Osteoblast (primary cell): Measurements from ENCODE around the gene COL6A3. TPM values are rescaled to one million over a fixed set of nuclear protein-coding genes. Genes with fewer than 3 reads are reported as not detected.

ENCODE experiments used
- DNase-seq: peaks from one replicate; pipeline ENCODE4 v3.0.0; 2011; ENCODE audit warnings: low spot score, mixed read lengths; ENCODE audit not compliant: insufficient read length; ENCODE audit errors: missing footprints
- H2AFZ ChIP-seq: 2 replicates; pipeline ENCODE4 v1.6.0; 2011; ENCODE audit warnings: mild to moderate bottlenecking, low read length
- H3K27ac ChIP-seq: 2 replicates; pipeline ENCODE4 v1.5.1; 2011; ENCODE audit warnings: mild to moderate bottlenecking, low read depth, low read length, moderate library complexity
- H3K27me3 ChIP-seq: 2 replicates; pipeline ENCODE4 v1.6.0; 2012; ENCODE audit warnings: mild to moderate bottlenecking, control low read depth, inconsistent platforms, low read length, moderate library complexity; ENCODE audit not compliant: insufficient read depth
- H3K36me3 ChIP-seq: 2 replicates; pipeline ENCODE4 v1.5.1; 2011; ENCODE audit warnings: mild to moderate bottlenecking, low read length, control low read depth, moderate library complexity; ENCODE audit not compliant: insufficient read depth
- H3K4me1 ChIP-seq: 2 replicates; pipeline ENCODE4 v1.5.1; 2011; ENCODE audit warnings: mild to moderate bottlenecking, low read length, control low read depth, moderate library complexity; ENCODE audit not compliant: insufficient read depth
- H3K4me2 ChIP-seq: 2 replicates; pipeline ENCODE4 v1.6.0; 2011; ENCODE audit warnings: mild to moderate bottlenecking, low read length; ENCODE audit not compliant: insufficient read depth
- H3K4me3 ChIP-seq: fragments of 200-600 bp; sonication (generic); 3 replicates; pipeline ENCODE4 v1.5.1; 2012; ENCODE audit warnings: mild to moderate bottlenecking, low read length, inconsistent platforms; ENCODE audit not compliant: insufficient read depth
- H3K79me2 ChIP-seq: 2 replicates; pipeline ENCODE4 v1.6.0; 2012; ENCODE audit warnings: mild to moderate bottlenecking, low read length, control low read depth, inconsistent platforms; ENCODE audit not compliant: insufficient read depth
- H3K9me3 ChIP-seq: 2 replicates; pipeline ENCODE4 v1.5.1; 2011; ENCODE audit warnings: low read depth, low read length, control low read depth
- H4K20me1 ChIP-seq: 2 replicates; pipeline ENCODE4 v1.6.0; 2012; ENCODE audit warnings: mild to moderate bottlenecking, low read length, control low read depth; ENCODE audit not compliant: insufficient read depth
- CTCF ChIP-seq: IDR thresholded peaks from 2 replicates; pipeline ENCODE4 v1.5.1; 2011; ENCODE audit warnings: mild to moderate bottlenecking, low read depth, low read length, moderate library complexity; ENCODE audit errors: extremely low read depth
- total RNA-seq: library from RNA; depleted of rRNA; stranded (reverse); fragments of >200 nt; gene quantifications from 2 replicates; pipeline ENCODE4 v1.2.3, GENCODE V29; 2012

COL6A3 gene
- total RNA-seq, 1 donor: 4,017 TPM

DNA sequence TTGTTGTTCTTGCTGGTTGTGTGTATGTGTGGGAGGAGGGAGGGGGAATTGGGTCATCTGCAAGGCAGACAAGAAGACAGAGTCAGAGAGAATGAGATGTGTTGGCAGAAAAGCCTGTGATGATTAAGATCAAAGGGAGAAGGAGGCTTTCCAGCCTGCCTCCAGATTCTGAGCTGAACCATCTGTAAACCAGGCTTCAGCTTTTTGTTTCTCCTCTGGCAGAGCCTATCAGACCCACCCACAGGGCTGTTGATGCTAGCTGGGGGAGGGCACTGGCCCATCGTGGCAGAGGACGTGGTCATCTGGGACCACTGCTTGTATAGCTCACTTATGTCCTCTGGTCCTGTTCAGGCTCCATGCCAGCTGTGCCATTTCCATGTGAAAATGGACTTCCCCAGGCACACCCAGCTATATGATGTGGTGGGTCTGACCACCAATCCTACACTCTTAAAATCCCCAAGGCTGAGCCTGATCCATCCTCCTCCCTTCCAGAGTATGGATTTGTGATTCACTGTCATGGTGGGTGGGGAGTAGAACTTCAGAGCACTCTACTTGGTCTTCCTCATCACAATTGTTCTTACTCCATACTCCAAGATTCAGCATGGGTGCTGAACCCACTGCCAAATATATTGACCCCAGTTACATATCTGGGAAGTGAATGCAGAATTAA, 27.8 kb upstream of the COL6A3 start:
- DNase-seq: peak; percentile 93
- peak overlapping the region; percentile 93 for H3K27ac ChIP-seq
- no peaks in the 10 kb centered on the region for H4K20me1 ChIP-seq
- peaks cover 29% of the 10 kb centered on the region for H3K4me1 ChIP-seq
- no peak overlapping the region for H3K4me3 ChIP-seq
- no peaks in the 10 kb centered on the region for H3K36me3 ChIP-seq
- H3K79me2 ChIP-seq: no peaks in the 10 kb centered on the region
- H3K27me3 ChIP-seq: no peaks in the 10 kb centered on the region
- peak overlapping the region; percentile 68 for H3K4me2 ChIP-seq
- TF ChIP-seq CTCF: no peak
- H3K9me3 ChIP-seq: no peaks in the 10 kb centered on the region
- peak overlapping the region; percentile 25 for H2AFZ ChIP-seq

DNA sequence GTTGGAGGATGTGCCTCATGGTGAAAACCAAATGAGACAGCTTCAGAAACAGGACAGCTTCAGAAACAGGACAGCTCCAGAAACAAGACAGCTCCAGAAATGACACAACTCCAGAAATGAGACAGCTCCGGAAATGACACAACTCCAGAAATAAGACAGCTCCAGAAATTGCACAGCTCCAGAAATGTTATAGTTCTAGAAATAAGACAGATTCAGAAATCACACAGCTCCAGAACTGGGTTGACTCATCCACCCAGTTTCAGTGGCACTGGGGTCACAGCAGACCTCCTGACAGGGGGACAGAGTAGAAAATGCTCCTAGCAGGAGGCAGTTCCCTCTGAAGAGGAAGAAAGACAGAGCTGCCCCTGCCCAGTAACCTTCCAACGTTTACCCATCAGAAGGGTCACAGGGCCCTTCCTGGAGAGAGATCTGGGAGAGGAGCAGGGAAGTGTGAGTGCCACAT, 26.9 kb upstream of the COL6A3 start:
- Histone ChIP-seq H3K4me1 (peaks cover 37% of the 10 kb centered on the region), H4K20me1 (no peaks in the 10 kb centered on the region), H3K4me3 (no peak overlapping the region), H3K4me2 (peak overlapping the region; percentile 68), H3K9me3 (no peaks in the 10 kb centered on the region), H3K27ac (peak overlapping the region; percentile 93), H3K79me2 (no peaks in the 10 kb centered on the region), H2AFZ (peak overlapping the region; percentile 52), H3K36me3 (no peaks in the 10 kb centered on the region), H3K27me3 (no peaks in the 10 kb centered on the region)
- TF ChIP-seq CTCF: no peak
- no peak for DNase-seq

GRCh38 chr2:237438080-237438940, 24.3 kb upstream of the COL6A3 start:
- Histone ChIP-seq H3K4me3 (no peak overlapping the region), H4K20me1 (no peaks in the 10 kb centered on the region), H3K27ac (peak overlapping the region; percentile 100), H3K4me1 (peaks cover 62% of the 10 kb centered on the region), H3K79me2 (no peaks in the 10 kb centered on the region), H2AFZ (peak overlapping the region; percentile 37), H3K36me3 (no peaks in the 10 kb centered on the region), H3K4me2 (no peak overlapping the region), H3K27me3 (no peaks in the 10 kb centered on the region), H3K9me3 (no peaks in the 10 kb centered on the region)
- DNase-seq: no peak
- TF ChIP-seq CTCF: peak; percentile 37

DNA sequence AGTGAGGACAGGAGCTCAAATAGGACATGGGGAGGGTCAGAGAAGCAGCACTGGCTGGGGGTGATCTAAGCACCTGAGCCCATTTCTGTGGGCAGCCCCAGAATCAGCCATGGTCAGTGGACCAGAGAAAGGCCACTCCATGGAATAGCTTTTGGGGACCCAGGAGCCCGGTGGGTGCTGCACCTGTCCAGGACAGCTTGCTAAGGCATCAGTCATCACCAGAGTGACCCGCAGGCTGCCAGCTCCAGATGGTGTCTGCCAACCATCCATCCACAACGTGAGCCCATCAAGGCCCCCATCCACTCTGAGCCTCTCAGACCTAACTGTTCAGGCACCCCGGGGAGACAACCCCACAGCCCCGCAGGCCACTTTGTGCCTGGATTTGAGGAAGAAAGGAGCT, 23.6 kb upstream of the COL6A3 start:
- Histone ChIP-seq H3K4me2 (no peak overlapping the region), H3K4me1 (peaks cover 68% of the 10 kb centered on the region), H4K20me1 (no peaks in the 10 kb centered on the region), H2AFZ (peak overlapping the region; percentile 16), H3K36me3 (no peaks in the 10 kb centered on the region), H3K9me3 (no peaks in the 10 kb centered on the region), H3K4me3 (no peak overlapping the region), H3K27ac (peak overlapping the region; percentile 100), H3K79me2 (no peaks in the 10 kb centered on the region), H3K27me3 (no peaks in the 10 kb centered on the region)
- TF ChIP-seq CTCF: no peak
- DNase-seq: no peak
